B cell (primary cell): ENCODE results near the gene GTPBP6. TPM values are rescaled to one million over a fixed set of nuclear protein-coding genes. Genes with fewer than 3 reads are reported as not detected.

Source experiments
- ATAC-seq: fragments of 200-7000 bp; cut with Tn5 transposase; one replicate; pipeline ENCODE4 v1.10.0; 2021; ENCODE audit warnings: low read depth, mild to moderate bottlenecking, moderate number of reproducible peaks, moderate library complexity
- CTCF ChIA-PET: fragments of 350-600 bp; sonication (Branson Sonifier 250); formaldehyde crosslinking; loops from one replicate; lab custom pipeline; 2021; ENCODE audit warnings: antibody characterized with exemption, inconsistent platforms; lab: Charles Lee
- POLR2A ChIA-PET: fragments of 350-600 bp; sonication (Branson Sonifier 250); formaldehyde crosslinking; loops from one replicate; lab custom pipeline; 2021; ENCODE audit warnings: antibody characterized with exemption; lab: Charles Lee
- DNase-seq: peaks from one replicate; pipeline ENCODE4 v3.0.0; 2013
- H2AFZ ChIP-seq: 2 replicates; pipeline ENCODE4 v1.6.1; 2012; ENCODE audit warnings: mild to moderate bottlenecking, low read depth, low read length; ENCODE audit not compliant: insufficient read depth, poor library complexity, severe bottlenecking
- H3K27ac ChIP-seq, 2 donors: 1 replicate in 1 of 2; 2 replicates in 1 of 2; pipeline ENCODE4 v1.5.1; 2012 to 2013; ENCODE audit warnings: low read length in 2 of 2, mild to moderate bottlenecking in 2 of 2, moderate library complexity in 1 of 2
- H3K27me3 ChIP-seq, 4 experiments: fragments of 200-600 bp in 1 of 4; sonication (generic) in 1 of 4; replicated peaks in 1 of 4; 1 replicate in 2 of 4; 2 replicates in 2 of 4; pipeline versions ENCODE4 v1.6.1 to v1.7.0; 2013 to 2016; ENCODE audit warnings: low read length in 3 of 4, mild to moderate bottlenecking in 2 of 4, mixed read lengths in 1 of 4, moderate library complexity in 1 of 4; ENCODE audit not compliant: insufficient read depth in 4 of 4, control insufficient read depth in 3 of 4; ENCODE audit errors: control extremely low read depth in 1 of 4
- H3K36me3 ChIP-seq, 2 experiments: replicated peaks in 1 of 2; 1 replicate in 1 of 2; 2 replicates in 1 of 2; pipeline versions ENCODE4 v1.6.1 to v1.7.1; 2013; ENCODE audit warnings: low read length in 1 of 2; ENCODE audit not compliant: insufficient read depth in 2 of 2, control insufficient read depth in 1 of 2; ENCODE audit errors: control extremely low read depth in 1 of 2, extremely low read depth in 1 of 2
- H3K4me1 ChIP-seq, 2 donors: fragments of 200-600 bp in 1 of 2; sonication (generic) in 1 of 2; 1 replicate in 1 of 2; 2 replicates in 1 of 2; pipeline versions ENCODE4 v1.5.1 to v1.6.1; 2013 to 2017; ENCODE audit warnings: low read length in 2 of 2; ENCODE audit not compliant: control insufficient read depth in 2 of 2, insufficient read depth in 2 of 2
- H3K4me2 ChIP-seq: replicated peaks from 2 replicates; pipeline ENCODE3; 2012; ENCODE audit warnings: mild to moderate bottlenecking, low read depth, low read length; ENCODE audit not compliant: poor library complexity, severe bottlenecking
- H3K4me3 ChIP-seq, 5 experiments: fragments of 200-600 bp in 1 of 5; sonication (generic) in 1 of 5; 1 replicate in 3 of 5; 2 replicates in 2 of 5; pipeline versions ENCODE4 v1.5.1 to v1.7.0; 2011 to 2016; ENCODE audit warnings: low read length in 4 of 5, mild to moderate bottlenecking in 4 of 5, low read depth in 2 of 5, control low read depth in 1 of 5, moderate library complexity in 1 of 5; ENCODE audit not compliant: insufficient read depth in 1 of 5; ENCODE audit errors: control extremely low read depth in 1 of 5, extremely low read depth in 1 of 5
- H3K79me2 ChIP-seq: fragments of 200-600 bp; sonication (generic); one replicate; pipeline ENCODE4 v1.6.0; 2016; ENCODE audit warnings: low read length; ENCODE audit not compliant: control insufficient read depth, insufficient read depth
- H3K9ac ChIP-seq: fragments of 200-600 bp; sonication (generic); 2 replicates; pipeline ENCODE4 v1.6.1; 2017; ENCODE audit warnings: mild to moderate bottlenecking, low read length, moderate library complexity
- H3K9me3 ChIP-seq, 3 donors: one replicate each; pipeline versions ENCODE4 v1.6.1 to v1.7.1; 2013; ENCODE audit warnings: low read length in 2 of 3; ENCODE audit not compliant: control insufficient read depth in 2 of 3, insufficient read depth in 1 of 3; ENCODE audit errors: control extremely low read depth in 1 of 3
- H4K20me1 ChIP-seq: 2 replicates; pipeline ENCODE4 v1.6.0; 2012; ENCODE audit warnings: mild to moderate bottlenecking, low read length; ENCODE audit not compliant: insufficient read depth, control insufficient read depth, poor library complexity, severe bottlenecking
- H3K27ac Mint-ChIP-seq: one replicate; pipeline ENCODE4 v1.8.0; 2021; ENCODE audit warnings: mixed read lengths
- H3K27me3 Mint-ChIP-seq: one replicate; pipeline ENCODE4 v1.8.0; 2021; ENCODE audit warnings: mixed read lengths
- H3K4me1 Mint-ChIP-seq: one replicate; pipeline ENCODE4 v1.8.0; 2021; ENCODE audit warnings: mixed read lengths
- H3K4me3 Mint-ChIP-seq: one replicate; pipeline ENCODE4 v1.8.0; 2021; ENCODE audit warnings: mixed read lengths
- H3K9me3 Mint-ChIP-seq: one replicate; pipeline ENCODE4 v1.8.0; 2022; ENCODE audit warnings: mixed read lengths; ENCODE audit not compliant: insufficient read depth
- EZH2 ChIP-seq: IDR thresholded peaks from 2 replicates; pipeline ENCODE4 v1.6.1; 2012; ENCODE audit warnings: borderline replicate concordance, low read depth, mild to moderate bottlenecking, moderate library complexity, low read length; ENCODE audit not compliant: insufficient read depth, poor library complexity, severe bottlenecking
- WGBS: methylation state at CpG from one replicate; pipeline ENCODE4 v1.1.5; 2013; ENCODE audit warnings: missing lambda C conversion rate; ENCODE audit not compliant: insufficient coverage; 5-methylcytosine and 5-hydroxymethylcytosine counted together
- intact Hi-C: fragments of 100-400 bp; cut with micrococcal nuclease; formaldehyde crosslinking; loops from one replicate; pipeline ENCODE4 v1.10.0; 2022
- polyA plus RNA-seq: library from polyadenylated mRNA; depleted of rRNA; stranded (reverse); fragments of >200 nt; gene quantifications from 2 replicates; pipeline ENCODE4 v1.2.3, GENCODE V29; 2012
- total RNA-seq, 2 donors: library from RNA; stranded (reverse); fragments of 120-200 nt in 1 of 2; gene quantifications; 1 replicate in 1 of 2; 2 replicates in 1 of 2; pipeline versions ENCODE4 v1.2.3 to v1.2.4, GENCODE V29; 2013 to 2022
- TF ChIP-seq, protein P1 (sequence below): fragments of 200-600 bp; IDR thresholded peaks from one replicate; pipeline ENCODE4 v1.8.0; 2022; ENCODE audit warnings: antibody characterized with exemption, mild to moderate bottlenecking

The GTPBP6 gene
- total and polyA plus RNA-seq, 2 donors (not counting 1 experiment from before 2014, with no cell fraction given) = 72.9 to 82.9 TPM

DNA sequence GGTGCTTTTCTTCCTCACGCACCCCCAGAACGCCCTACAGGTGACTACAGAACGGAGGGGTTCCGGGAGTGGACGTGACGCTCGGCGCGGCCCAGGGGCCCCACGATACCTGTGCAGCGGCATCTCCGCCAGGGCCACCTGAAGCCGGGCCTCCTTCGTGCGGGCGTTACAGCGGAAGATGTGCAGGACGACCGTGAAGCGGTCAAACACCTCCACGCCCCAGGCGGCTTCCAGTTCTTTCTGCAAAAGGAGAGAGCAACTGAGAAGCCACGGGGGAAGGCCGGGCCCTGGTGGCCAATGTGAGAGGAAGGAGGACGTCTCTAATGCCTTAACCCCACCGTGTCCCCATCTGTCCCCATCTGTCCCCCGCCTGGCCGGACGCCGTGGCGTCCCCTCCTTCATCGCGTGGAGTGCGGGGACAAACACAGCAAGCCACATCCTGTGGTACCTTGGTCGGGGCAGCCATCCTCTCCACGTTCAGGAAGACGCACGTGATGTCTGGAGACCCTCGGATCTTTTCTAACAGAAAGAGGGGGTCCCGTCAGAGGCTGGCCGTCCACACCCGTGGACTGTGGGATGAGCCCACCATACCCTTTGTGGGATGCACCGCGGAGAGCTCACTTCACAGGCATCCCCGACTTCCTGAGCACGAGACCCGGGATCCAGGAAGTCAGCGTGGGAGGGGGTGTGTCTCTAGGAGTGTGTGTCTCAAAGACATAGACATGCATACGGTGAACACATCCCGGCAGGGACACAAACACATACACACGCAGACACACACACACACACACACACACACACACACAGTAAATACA is 3.6 kb downstream of the GTPBP6 start:
- H3K4me1 Mint-ChIP-seq = peaks cover 14% of the 10 kb centered on the region
- ATAC-seq (no peak), DNase-seq (no peak)
- Histone ChIP-seq H3K4me2 (no peak overlapping the region), H3K9me3 (peaks cover 0 to 15% (median 0%) of the 10 kb centered on the region in 3 donors), H3K27ac (no peak overlapping the region), H3K9ac (no peak overlapping the region), H3K4me1 (peaks cover 6 to 19% of the 10 kb centered on the region in 2 donors), H3K36me3 (peaks cover 4 to 47% of the 10 kb centered on the region in 2 experiments), H4K20me1 (peaks cover 14% of the 10 kb centered on the region), H3K4me3 (no peak overlapping the region), H3K79me2 (peaks cover 18% of the 10 kb centered on the region), H2AFZ (no peak overlapping the region), H3K27me3 (peaks cover 0 to 5% (median 0%) of the 10 kb centered on the region in 4 experiments)
- no peak overlapping the region for H3K27ac Mint-ChIP-seq
- 96% methylated on average over 43 of the region's 51 CpGs for WGBS
- no peaks in the 10 kb centered on the region for H3K9me3 Mint-ChIP-seq
- no peak overlapping the region for H3K4me3 Mint-ChIP-seq
- POLR2A ChIA-PET = no interaction called here
- no peaks in the 10 kb centered on the region for H3K27me3 Mint-ChIP-seq
- intact Hi-C loops = loop anchor here (5.0 kb wide), 1 partner anchor 1277 kb away; the partner anchor contains the start of gene AKAP17A
- TF ChIP-seq EZH2 = no peak
- TF ChIP-seq, protein P1, sequence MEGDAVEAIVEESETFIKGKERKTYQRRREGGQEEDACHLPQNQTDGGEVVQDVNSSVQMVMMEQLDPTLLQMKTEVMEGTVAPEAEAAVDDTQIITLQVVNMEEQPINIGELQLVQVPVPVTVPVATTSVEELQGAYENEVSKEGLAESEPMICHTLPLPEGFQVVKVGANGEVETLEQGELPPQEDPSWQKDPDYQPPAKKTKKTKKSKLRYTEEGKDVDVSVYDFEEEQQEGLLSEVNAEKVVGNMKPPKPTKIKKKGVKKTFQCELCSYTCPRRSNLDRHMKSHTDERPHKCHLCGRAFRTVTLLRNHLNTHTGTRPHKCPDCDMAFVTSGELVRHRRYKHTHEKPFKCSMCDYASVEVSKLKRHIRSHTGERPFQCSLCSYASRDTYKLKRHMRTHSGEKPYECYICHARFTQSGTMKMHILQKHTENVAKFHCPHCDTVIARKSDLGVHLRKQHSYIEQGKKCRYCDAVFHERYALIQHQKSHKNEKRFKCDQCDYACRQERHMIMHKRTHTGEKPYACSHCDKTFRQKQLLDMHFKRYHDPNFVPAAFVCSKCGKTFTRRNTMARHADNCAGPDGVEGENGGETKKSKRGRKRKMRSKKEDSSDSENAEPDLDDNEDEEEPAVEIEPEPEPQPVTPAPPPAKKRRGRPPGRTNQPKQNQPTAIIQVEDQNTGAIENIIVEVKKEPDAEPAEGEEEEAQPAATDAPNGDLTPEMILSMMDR = no peak
- CTCF ChIA-PET = no interaction called here

- ChIA-PET POLR2A (no interaction called here), CTCF (no interaction called here)
- Mint-ChIP-seq H3K27ac (no peak overlapping the region), H3K4me1 (peaks cover 14% of the 10 kb centered on the region), H3K27me3 (no peaks in the 10 kb centered on the region), H3K4me3 (no peak overlapping the region), H3K9me3 (no peaks in the 10 kb centered on the region)
- no peak for ATAC-seq
- no peak for DNase-seq
- Histone ChIP-seq H3K9me3 (peaks cover 0 to 15% (median 0%) of the 10 kb centered on the region in 3 donors), H3K27ac (no peak overlapping the region), H3K9ac (no peak overlapping the region), H3K4me3 (no peak overlapping the region), H3K79me2 (peaks cover 11% of the 10 kb centered on the region), H3K36me3 (peaks cover 4 to 51% of the 10 kb centered on the region in 2 experiments), H2AFZ (no peak overlapping the region), H4K20me1 (peaks cover 14% of the 10 kb centered on the region), H3K4me1 (peaks cover 0 to 11% of the 10 kb centered on the region in 2 donors), H3K4me2 (no peak overlapping the region), H3K27me3 (no peaks in the 10 kb centered on the region)
- TF ChIP-seq, protein P1 = no peak
- no peak for TF ChIP-seq EZH2
- WGBS = 99% methylated on average over 29 of the region's 34 CpGs
- intact Hi-C loops = no loop called here
These were observed 4.5 kb downstream of the GTPBP6 start for GRCh38 chrX:314049-314448.
